ENCODE measurements around the gene DYRK1A.

Gene DYRK1A

DNA sequence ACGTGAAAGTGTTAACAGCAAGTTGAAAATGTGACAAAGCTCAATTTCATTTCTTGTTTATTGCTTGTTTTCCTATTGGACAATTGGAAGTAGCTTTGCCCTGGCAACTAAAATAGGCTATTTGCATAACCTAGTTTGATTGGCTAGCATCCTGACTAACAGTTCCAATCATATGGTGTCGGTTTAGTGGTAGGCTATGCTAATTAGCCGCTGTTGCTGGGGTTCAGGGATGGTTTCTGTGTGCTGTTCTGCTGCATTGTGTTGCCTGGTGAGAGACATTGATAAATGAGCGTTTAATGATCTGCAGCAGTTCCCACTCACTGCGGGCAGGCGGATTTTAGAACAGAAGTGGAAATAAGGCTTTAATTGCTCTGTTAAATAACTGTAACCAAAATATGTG lies 68.5 kb downstream of the DYRK1A start:
- no peak overlapping the region for H3K4me3 Mint-ChIP-seq
- H3K27ac Mint-ChIP-seq (ENCODE audit: low read depth) = no peak overlapping the region
- H3K4me1 Mint-ChIP-seq = peaks cover 36% of the 10 kb centered on the region

DNA sequence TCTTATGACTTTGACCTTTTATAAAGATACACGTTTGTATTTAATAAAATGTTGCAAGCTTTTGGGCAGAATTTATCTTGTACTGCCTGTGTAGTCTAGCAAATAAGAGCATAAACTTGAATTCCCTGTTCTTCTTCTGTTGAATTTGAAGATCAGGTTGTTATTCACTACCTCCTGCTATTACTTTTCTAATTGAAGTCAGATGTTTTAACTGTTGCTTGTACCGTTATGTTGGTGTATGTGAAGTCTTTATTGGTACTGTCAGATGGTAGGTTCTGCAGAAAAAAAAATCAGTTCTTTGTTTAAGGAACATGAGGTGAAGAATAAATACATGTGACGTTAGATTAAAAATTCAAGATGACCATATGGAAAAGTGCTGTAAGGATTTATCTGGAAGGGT lies 69.1 kb downstream of the DYRK1A start:
- peaks cover 4% of the 10 kb centered on the region for H3K36me3 Mint-ChIP-seq (ENCODE audit: insufficient read depth)
- H3K27me3 Mint-ChIP-seq = no peaks in the 10 kb centered on the region
- H3K9me3 Mint-ChIP-seq = no peaks in the 10 kb centered on the region
- H3K4me1 Mint-ChIP-seq = peaks cover 36% of the 10 kb centered on the region
- H3K27ac Mint-ChIP-seq (ENCODE audit: low read depth) = no peak overlapping the region
- H3K4me3 Mint-ChIP-seq = no peak overlapping the region
- DNase-seq (ENCODE audit: low spot score in 2 of 2) = no peak
- ATAC-seq (replicated peaks; ENCODE audit: extremely low read depth, poor library complexity, severe bottlenecking) = no peak

More for the DNA sequence above, 68.5 kb downstream of the DYRK1A start:
- H3K36me3 Mint-ChIP-seq (ENCODE audit: insufficient read depth) = peaks cover 5% of the 10 kb centered on the region
- DNase-seq (ENCODE audit: low spot score in 2 of 2) = peak in 1 of 2 donors; percentile 44
- no peaks in the 10 kb centered on the region for H3K9me3 Mint-ChIP-seq
- H3K27me3 Mint-ChIP-seq = no peaks in the 10 kb centered on the region
- ATAC-seq (replicated peaks; ENCODE audit: extremely low read depth, poor library complexity, severe bottlenecking) = peak; percentile 99

DNA sequence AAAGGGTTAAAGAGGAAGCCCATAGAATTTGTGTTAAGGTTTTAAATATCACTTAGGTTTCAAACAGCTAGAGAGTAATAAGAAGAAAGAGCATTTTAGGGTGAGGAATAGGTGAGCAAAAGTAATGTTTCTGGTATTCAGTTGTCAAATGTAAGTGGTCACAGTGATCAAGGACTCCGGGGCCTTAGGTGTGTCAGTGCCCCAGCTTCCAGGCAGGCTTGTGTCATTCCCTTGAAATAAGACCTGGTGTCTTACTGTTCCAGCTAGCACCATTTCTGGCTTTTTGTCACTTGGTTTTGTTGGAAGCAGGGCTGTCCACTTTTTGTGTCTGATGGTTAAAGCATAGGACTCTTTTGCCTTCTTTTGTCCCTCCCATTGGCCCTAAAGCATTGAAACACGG lies 69.6 kb downstream of the DYRK1A start:
- H3K27ac Mint-ChIP-seq (ENCODE audit: low read depth) = no peak overlapping the region
- H3K4me3 Mint-ChIP-seq = no peak overlapping the region
- peaks cover 4% of the 10 kb centered on the region for H3K36me3 Mint-ChIP-seq (ENCODE audit: insufficient read depth)
- H3K4me1 Mint-ChIP-seq = peaks cover 36% of the 10 kb centered on the region
- ATAC-seq (replicated peaks; ENCODE audit: extremely low read depth, poor library complexity, severe bottlenecking) (no peak), DNase-seq (ENCODE audit: low spot score in 2 of 2) (no peak)
- H3K27me3 Mint-ChIP-seq = no peaks in the 10 kb centered on the region
- H3K9me3 Mint-ChIP-seq = no peaks in the 10 kb centered on the region

DNA sequence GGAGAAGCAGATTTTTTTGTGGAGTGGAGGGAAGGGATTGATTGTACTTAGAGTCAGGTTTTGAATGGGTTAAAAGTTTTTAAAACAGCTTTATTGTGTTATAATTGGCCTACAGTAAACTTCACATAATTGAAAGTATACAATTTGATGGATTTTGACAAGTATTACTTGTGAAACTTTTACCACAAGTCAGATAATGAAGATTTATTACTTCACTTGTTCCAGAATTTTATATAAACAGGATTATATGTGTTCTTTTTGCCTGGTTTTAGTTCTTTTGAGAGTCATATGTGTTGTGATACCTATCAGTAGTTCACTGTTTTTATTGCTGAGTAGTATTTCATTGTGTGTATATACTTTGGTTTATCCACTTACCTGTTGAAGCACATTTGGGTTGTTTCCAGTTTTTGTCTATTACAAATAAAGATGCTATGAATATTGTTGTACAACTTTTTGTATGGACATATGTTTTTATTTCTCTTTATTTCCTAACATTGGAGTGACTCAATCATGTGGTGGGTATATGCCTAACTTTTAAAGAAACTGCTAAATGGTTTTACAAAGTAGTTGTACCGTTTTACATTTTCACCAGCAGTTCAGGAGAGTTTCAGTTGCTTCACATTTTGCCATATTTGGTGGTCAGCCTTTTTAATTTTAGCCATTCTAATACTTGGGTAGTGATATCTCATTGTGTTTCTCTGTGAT lies 71.0 kb downstream of the DYRK1A start:
- Mint-ChIP-seq H3K9me3 (no peaks in the 10 kb centered on the region), H3K36me3 (ENCODE audit: insufficient read depth) (peaks cover 1% of the 10 kb centered on the region), H3K4me3 (peak overlapping the region; percentile 17), H3K27ac (ENCODE audit: low read depth) (no peak overlapping the region), H3K4me1 (peaks cover 36% of the 10 kb centered on the region), H3K27me3 (no peaks in the 10 kb centered on the region)
- no peak for DNase-seq (ENCODE audit: low spot score in 2 of 2)
- no peak for ATAC-seq (replicated peaks; ENCODE audit: extremely low read depth, poor library complexity, severe bottlenecking)

DNA sequence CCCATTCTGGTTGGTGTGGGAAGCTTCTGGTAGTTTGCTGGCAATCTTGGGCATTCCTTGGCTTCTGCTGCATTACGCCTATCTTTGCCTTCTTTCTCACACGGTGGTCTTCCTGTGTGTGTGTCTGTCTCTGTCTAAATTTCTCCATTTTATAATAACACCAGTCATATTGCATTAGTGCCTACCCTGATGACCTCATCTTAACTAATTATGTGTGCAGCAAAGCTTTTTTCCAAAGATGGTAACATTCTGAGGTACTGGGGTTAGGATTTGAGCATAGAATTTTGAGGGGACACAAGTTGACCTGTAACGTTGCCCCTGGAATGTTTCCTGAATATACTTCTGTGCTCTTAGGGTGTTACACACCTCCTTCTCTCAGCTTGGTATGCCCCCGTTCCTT lies 77.1 kb downstream of the DYRK1A start:
- no peaks in the 10 kb centered on the region for H3K27me3 Mint-ChIP-seq
- no peak overlapping the region for H3K4me3 Mint-ChIP-seq
- peaks cover 70% of the 10 kb centered on the region for H3K4me1 Mint-ChIP-seq
- DNase-seq (ENCODE audit: low spot score in 2 of 2) (no peak), ATAC-seq (replicated peaks; ENCODE audit: extremely low read depth, poor library complexity, severe bottlenecking) (no peak)
- H3K27ac Mint-ChIP-seq (ENCODE audit: low read depth) = peak overlapping the region; percentile 11
- no peaks in the 10 kb centered on the region for H3K9me3 Mint-ChIP-seq
- H3K36me3 Mint-ChIP-seq (ENCODE audit: insufficient read depth) = peaks cover 10% of the 10 kb centered on the region

DNA sequence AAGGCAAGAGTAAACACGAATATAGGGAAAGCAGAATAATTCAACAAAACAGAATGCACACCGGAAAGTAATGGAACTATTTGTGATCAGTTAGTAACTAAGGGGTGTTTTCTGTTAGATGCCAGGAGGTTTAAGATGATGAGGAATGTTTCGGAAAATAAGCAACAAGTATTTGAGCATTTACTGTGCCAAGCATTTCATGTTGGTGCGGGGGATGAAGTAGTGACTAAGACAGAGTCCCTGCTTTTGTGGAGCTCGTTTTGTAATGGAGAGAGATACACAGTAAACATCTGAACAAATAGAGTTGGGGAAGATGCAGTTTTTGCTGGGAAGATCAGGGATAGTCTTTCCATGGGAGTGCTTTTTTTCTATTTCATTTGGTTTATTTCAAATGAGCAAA lies 78.7 kb downstream of the DYRK1A start:
- no peaks in the 10 kb centered on the region for H3K9me3 Mint-ChIP-seq
- ATAC-seq (replicated peaks; ENCODE audit: extremely low read depth, poor library complexity, severe bottlenecking) (no peak), DNase-seq (ENCODE audit: low spot score in 2 of 2) (no peak)
- H3K27me3 Mint-ChIP-seq = no peaks in the 10 kb centered on the region
- peaks cover 82% of the 10 kb centered on the region for H3K4me1 Mint-ChIP-seq
- peak overlapping the region; percentile 11 for H3K27ac Mint-ChIP-seq (ENCODE audit: low read depth)
- H3K4me3 Mint-ChIP-seq = no peak overlapping the region
- peaks cover 12% of the 10 kb centered on the region for H3K36me3 Mint-ChIP-seq (ENCODE audit: insufficient read depth)

DNA sequence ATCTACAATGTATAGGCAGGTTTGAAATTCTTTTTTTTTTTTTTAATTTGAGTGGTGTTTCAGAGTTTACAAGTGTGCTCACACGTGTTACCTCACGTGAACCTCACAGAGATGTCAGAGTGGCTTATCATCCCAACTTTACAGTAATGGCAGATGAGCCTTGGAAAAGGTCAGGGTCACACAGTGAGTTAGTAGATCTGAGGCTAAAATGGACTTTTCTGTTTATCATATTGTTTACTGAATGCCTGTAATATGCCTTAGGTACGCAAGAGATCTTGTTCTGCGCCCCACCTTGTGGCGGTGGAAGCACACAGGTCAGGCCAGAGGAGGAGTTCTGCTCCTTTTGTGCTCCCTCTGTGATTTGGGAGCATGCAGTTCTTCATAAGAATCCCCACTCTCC lies 80.0 kb downstream of the DYRK1A start:
- Mint-ChIP-seq H3K27ac (ENCODE audit: low read depth) (no peak overlapping the region), H3K27me3 (no peaks in the 10 kb centered on the region), H3K9me3 (no peaks in the 10 kb centered on the region), H3K36me3 (ENCODE audit: insufficient read depth) (peaks cover 15% of the 10 kb centered on the region), H3K4me1 (peaks cover 75% of the 10 kb centered on the region), H3K4me3 (no peak overlapping the region)
- DNase-seq (ENCODE audit: low spot score in 2 of 2) (no peak), ATAC-seq (replicated peaks; ENCODE audit: extremely low read depth, poor library complexity, severe bottlenecking) (no peak)

DNA sequence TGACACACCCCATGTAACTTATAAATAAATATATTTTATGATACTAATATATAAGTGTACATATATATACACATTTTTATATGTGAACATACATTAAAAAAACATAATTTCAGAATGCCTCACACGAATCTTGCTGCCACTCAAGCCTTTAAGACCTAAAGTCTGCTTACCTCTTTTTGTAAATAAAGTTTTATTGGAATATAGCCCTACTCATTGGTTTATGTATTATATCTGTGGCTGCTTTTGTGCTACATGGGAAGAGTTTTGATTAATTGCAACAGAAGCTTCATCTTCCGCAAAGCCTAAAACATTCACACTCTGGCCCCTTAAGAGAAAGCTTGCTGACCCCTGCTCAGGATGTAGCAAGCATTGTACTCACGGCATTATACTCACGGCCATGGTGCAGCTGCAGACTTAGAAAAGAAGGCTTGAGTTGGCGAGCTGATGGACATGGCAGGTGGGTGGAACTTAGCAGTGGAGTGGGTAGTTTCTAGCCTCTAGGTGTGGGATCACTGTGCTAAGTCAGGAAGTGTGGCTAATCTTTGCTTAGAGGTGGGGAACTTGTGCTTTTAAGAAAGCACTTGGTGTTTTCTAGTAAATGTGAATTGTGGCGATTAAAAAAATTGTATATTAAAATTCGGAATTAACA lies 80.8 kb downstream of the DYRK1A start:
- ATAC-seq (replicated peaks; ENCODE audit: extremely low read depth, poor library complexity, severe bottlenecking) (peak; percentile 50), DNase-seq (ENCODE audit: low spot score in 2 of 2) (no peak)
- peaks cover 75% of the 10 kb centered on the region for H3K4me1 Mint-ChIP-seq
- peaks cover 15% of the 10 kb centered on the region for H3K36me3 Mint-ChIP-seq (ENCODE audit: insufficient read depth)
- no peaks in the 10 kb centered on the region for H3K9me3 Mint-ChIP-seq
- H3K4me3 Mint-ChIP-seq = peak overlapping the region; percentile 19
- H3K27ac Mint-ChIP-seq (ENCODE audit: low read depth) = peak overlapping the region; percentile 54
- no peaks in the 10 kb centered on the region for H3K27me3 Mint-ChIP-seq

DNA sequence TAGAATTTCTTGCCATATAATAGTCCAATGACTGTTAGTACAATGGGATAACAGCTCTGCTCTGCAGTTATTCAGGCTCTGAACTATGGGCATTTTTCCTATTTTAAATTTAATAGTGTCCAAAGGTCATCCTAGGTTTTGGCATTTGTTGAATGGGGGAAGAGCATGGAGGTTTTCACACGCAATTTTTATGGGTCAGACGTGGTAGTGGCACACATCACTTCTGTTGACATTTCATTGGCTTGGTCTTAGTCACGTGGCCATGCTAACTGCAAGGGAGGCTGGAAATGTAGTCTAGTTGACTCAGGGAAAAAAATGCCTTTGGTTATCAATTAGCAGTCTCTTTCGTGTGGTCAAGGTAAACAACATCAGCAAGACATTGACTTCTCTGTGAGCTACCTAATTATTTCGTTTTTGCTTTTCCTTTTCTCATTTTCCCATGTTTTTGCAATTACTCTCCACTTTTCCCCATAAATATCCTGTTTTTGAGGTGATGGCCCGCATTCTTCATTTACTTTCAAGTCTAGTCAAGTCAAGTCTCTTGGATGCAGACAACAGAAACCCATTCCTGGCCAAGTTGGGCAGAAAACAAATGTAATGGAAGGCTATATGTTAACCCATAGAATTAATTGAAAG lies 82.8 kb downstream of the DYRK1A start:
- Mint-ChIP-seq H3K4me1 (peaks cover 70% of the 10 kb centered on the region), H3K36me3 (ENCODE audit: insufficient read depth) (peaks cover 8% of the 10 kb centered on the region), H3K27me3 (no peaks in the 10 kb centered on the region), H3K9me3 (no peaks in the 10 kb centered on the region), H3K27ac (ENCODE audit: low read depth) (no peak overlapping the region), H3K4me3 (no peak overlapping the region)
- DNase-seq (ENCODE audit: low spot score in 2 of 2) = no peak
- no peak for ATAC-seq (replicated peaks; ENCODE audit: extremely low read depth, poor library complexity, severe bottlenecking)

DNA sequence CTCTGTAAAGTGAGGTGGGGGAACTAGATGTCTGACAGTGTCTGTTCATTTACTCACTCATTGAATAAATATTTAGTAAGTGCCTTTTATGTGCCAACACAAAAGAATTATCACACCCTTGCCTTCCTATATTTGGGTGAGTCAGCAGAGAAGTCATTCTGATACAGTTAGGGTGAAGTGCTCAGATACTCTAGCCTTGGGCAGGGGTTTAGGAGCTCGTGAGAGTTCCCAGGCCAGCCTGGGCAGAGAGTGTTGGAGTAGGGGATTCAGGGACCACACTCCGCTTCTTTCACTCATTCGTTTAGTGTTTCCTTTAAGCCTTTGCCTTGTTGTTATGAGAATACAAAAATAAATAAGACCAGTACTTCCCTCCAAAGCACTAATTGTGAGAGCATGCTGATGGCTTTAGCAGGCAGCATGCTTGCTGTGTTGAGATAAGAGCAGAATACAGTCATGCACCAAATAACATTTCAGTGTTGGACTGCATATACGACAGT lies 83.9 kb downstream of the DYRK1A start:
- no peaks in the 10 kb centered on the region for H3K9me3 Mint-ChIP-seq
- ATAC-seq (replicated peaks; ENCODE audit: extremely low read depth, poor library complexity, severe bottlenecking) (no peak), DNase-seq (ENCODE audit: low spot score in 2 of 2) (no peak)
- peak overlapping the region; percentile 19 for H3K4me3 Mint-ChIP-seq
- peaks cover 6% of the 10 kb centered on the region for H3K36me3 Mint-ChIP-seq (ENCODE audit: insufficient read depth)
- H3K27me3 Mint-ChIP-seq = no peaks in the 10 kb centered on the region
- H3K4me1 Mint-ChIP-seq = peaks cover 70% of the 10 kb centered on the region
- peak overlapping the region; percentile 71 for H3K27ac Mint-ChIP-seq (ENCODE audit: low read depth)

DNA sequence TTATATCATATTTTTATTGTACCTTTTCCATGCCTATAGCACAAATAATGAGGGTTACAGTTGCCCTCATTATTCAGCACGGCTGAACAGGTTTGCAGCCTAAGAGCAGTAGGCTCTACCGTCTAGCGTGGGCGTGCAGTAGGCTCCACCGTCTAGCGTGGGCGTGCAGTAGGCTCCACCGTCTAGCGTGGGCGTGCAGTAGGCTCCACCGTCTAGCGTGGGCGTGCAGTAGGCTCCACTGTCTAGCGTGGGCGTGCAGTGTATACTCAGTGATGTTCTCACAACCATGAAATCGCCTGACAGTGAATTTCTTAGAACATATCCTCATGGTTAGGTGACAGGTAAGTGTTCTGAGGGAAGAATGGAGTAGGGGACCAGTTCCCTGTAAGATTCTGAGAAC lies 84.9 kb downstream of the DYRK1A start:
- H3K36me3 Mint-ChIP-seq (ENCODE audit: insufficient read depth) = peaks cover 6% of the 10 kb centered on the region
- H3K27me3 Mint-ChIP-seq = no peaks in the 10 kb centered on the region
- H3K4me1 Mint-ChIP-seq = peaks cover 76% of the 10 kb centered on the region
- peak overlapping the region; percentile 0 for H3K27ac Mint-ChIP-seq (ENCODE audit: low read depth)
- no peaks in the 10 kb centered on the region for H3K9me3 Mint-ChIP-seq
- DNase-seq (ENCODE audit: low spot score in 2 of 2) (no peak), ATAC-seq (replicated peaks; ENCODE audit: extremely low read depth, poor library complexity, severe bottlenecking) (no peak)
- peak overlapping the region; percentile 0 for H3K4me3 Mint-ChIP-seq

DNA sequence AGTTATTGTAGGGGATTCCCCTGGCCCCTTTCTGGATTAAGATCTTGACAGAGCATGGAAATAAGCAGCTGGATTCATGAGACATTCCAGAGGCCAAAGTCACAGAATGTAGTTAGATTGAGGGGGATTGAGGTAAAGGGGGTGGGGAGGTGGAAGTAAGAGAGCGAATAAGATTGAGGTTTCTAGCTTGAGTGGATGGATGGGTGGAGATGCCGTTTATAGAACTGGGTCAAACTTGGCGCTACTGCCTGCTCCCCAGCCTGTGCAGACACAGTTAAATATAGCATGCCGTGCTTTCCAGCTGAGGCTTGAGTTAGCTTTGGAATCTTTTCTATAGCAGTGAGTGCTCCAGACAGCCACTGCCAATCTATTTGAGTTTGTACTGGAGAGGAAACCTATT lies 85.7 kb downstream of the DYRK1A start:
- Mint-ChIP-seq H3K27me3 (no peaks in the 10 kb centered on the region), H3K27ac (ENCODE audit: low read depth) (peak overlapping the region; percentile 0), H3K4me3 (no peak overlapping the region), H3K4me1 (peaks cover 73% of the 10 kb centered on the region), H3K9me3 (no peaks in the 10 kb centered on the region), H3K36me3 (ENCODE audit: insufficient read depth) (peaks cover 6% of the 10 kb centered on the region)
- DNase-seq (ENCODE audit: low spot score in 2 of 2) (no peak), ATAC-seq (replicated peaks; ENCODE audit: extremely low read depth, poor library complexity, severe bottlenecking) (no peak)

DNA sequence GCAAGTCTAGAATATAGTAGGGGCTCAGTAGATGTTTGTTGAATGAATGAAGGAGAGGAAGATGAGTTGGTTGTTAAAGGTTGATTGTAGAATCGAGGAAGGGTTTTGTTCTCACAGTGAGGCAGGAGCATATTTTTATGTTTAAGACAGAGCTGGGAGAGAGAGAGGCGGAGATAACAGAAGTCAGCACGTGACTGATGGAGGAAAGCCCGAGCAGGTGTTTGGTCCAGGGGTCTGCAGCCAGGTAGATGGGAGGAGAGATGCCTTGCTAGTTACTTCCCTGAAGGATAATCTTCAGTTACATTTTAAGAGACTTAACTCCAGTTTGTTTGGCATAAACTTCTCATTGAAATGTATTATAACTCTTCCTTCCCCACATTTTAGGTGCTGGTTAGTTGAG lies 86.8 kb downstream of the DYRK1A start:
- no peak overlapping the region for H3K4me3 Mint-ChIP-seq
- peaks cover 6% of the 10 kb centered on the region for H3K36me3 Mint-ChIP-seq (ENCODE audit: insufficient read depth)
- DNase-seq (ENCODE audit: low spot score in 2 of 2) (no peak), ATAC-seq (replicated peaks; ENCODE audit: extremely low read depth, poor library complexity, severe bottlenecking) (no peak)
- no peak overlapping the region for H3K27ac Mint-ChIP-seq (ENCODE audit: low read depth)
- peaks cover 74% of the 10 kb centered on the region for H3K4me1 Mint-ChIP-seq
- no peaks in the 10 kb centered on the region for H3K27me3 Mint-ChIP-seq
- H3K9me3 Mint-ChIP-seq = no peaks in the 10 kb centered on the region
